Hypothalamus (tissue), 51 donors: ENCODE data around the gene LTO1.
"Not testable (repeated sequence)": the region's sequence is repeated elsewhere in the genome, so short reads cannot be mapped to it uniquely, and the experiment has no call there.

Experiments used
- DNase-seq, 51 donors: peaks; one replicate each; lab custom pipeline; 2025; lab: John Stamatoyannopoulos, UW

Gene LTO1

DNA sequence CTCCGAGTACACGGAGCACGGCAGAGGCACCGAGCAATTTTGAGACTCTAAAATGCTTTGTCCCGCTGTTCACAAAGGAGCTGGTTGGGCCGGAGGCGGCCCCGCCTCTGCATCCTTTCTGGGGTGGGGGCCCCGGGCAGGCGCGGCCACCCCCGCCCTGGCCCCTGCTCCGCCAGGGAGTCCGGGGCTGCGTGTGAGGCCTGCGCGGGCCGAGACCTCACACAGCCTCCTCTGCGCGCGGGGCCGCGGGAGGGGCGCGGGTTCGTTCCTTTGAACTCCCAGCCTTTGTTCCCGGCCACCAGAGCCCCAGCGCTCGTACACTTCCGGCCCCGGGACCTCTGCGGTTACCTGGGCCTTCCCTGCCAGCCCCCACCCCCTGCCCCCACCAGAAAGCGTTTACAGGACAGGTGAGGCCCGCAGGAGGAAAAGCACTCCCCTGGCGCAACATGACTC, 27.1 kb upstream of the LTO1 start:
- DNase-seq = no peak

DNA sequence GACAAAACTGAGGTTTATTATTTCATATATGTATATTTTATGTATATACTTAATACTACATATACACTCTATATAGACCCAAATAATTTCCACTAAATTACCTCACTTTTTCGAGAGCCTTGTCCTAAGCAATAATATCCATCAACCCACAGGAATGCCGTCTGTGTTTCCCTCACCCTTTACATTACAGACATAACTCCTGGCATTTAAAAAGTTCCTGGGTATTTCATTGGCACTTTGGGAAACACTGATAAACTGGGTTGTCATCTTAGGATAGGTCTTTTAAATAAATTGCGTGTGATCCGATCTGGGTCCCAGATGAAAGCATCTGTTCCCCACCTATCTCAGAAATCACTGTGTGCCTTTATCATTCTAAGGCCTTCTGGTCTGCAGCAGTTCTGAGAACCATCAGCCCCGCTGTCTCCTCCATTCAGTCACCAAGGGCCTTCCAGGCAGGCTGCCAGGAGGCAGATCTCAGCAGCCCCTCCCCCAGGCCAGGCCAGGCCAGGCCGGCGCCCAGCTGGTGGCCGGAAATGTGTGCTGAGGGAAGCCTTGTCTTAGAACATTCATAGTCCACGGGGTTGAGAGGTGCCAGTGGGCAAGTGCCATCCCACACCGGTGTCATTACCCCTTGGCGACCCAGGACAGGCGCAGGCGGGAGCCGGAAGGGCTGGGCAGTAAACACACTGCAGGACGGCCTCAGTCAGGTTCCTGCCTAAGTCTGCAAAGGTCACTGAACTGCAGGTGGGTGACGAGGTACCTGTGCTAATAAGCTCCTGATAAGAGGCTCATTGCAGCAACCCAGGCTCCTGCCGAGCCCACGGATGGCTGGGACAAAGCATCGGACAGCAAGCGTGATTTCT, 25.4 kb upstream of the LTO1 start:
- peak in 44 of 51 donors; percentile 3 to 71 (median 38) for DNase-seq

DNA sequence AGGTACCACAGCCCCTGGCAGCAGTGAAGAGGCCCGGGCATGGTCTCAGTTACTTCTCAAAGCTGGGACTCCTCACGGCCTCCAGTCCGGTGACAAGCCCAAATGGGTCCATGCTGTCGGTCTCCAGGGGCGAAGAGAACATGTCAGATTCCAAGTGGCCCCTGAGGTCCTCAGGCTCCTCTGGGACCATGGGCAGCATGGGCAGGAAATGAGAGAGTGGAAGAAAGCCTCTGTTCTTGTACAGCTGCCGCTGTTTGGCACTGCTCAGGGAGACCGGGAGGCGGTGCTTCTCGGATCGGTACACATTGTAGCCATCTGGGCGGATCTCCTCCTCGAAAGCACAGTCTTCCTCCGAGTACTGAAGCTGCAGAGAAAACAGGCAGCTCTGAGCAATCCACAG, 24.1 kb upstream of the LTO1 start:
- no peak for DNase-seq

DNA sequence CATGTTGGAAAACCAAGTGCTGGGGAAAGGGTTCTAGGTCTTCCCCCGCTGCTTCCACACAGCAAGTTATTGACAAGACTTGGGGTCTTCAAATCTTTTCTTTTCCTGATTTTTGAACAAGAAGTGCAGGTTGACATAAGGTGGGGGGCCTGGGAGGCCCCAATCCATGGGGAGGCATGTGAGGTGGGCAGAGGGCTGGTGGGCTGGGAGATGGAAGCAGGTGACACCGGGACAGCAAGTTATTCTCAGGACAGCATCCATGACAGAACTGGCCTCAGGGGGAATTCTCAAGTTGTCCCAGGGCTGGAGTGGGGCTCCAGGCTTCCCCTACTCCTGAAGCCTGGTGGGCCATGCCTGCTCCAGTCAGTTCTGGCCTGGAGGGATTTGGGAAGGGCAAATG, 23.2 kb upstream of the LTO1 start:
- no peak for DNase-seq

DNA sequence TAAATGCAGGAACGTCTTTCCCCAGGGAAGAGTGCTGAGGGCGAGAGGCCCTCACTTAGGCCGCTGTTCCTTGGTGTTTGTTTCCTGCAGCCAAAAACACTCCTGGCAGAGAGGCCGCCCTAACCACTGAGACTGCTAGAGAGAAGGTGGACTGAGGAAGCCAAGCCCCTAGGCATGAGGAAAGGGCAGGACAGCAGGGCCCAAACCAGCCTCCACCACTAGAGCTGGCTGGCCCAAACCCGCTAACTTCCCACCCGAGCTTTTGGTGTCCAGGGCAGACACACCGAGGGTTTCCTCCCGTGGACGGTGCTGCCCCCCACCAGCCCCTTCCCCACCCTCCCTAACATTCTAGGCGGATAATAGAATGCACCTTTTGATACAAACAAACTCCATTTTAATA, 22.7 kb upstream of the LTO1 start:
- DNase-seq = no peak

DNA sequence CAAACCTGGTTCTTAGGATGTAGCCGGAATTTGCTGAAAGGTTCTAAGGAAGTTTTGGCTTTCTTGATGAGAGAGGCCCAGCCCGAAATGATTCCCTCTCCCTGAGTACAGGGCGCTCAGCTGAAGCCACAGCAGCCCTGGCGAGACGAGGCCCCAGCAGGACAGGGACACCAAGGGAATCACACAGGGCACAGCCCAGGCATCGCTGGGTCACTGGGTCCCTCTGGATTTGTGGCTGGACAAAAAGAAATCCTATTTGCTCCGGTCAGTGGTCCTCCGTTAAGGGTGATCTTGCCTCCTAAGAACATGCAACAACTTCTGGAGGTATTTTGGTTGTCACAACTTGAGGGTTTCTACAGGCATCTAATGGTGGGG, 22.3 kb upstream of the LTO1 start:
- DNase-seq = no peak

DNA sequence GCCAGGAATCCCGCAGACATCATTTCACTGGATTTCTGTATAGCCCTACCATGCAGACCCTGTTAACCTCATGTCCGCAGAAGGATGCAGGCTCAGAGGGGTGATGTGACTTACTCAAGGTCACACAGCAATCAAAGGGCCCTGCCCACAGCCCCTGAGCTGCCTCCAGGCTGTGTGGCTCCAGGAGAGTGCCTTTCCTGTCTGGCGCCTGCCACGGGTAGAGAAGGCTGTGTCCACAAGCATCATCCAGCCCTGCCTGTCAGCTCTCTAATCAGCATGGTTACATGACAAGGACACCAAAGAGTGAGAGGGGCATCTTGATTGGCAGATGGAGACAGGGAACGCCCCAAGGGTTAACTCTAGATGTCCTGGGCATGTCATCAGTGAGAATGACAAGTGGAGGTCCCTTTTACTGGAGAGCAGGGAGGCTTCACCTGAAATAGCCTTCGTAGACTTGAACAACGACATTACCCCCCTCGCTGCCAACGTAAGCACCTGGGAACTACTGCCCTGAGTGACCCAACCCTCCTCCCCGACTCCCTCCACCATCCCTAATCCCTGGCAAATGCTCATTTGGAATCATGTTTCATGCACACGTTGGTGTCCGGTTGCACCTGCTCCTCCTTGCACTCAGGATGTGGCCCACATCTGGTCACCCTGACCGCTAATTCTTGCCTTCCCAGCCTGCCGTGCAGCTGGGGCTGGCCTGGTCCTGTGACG, 21.8 kb upstream of the LTO1 start:
- DNase-seq = no peak

DNA sequence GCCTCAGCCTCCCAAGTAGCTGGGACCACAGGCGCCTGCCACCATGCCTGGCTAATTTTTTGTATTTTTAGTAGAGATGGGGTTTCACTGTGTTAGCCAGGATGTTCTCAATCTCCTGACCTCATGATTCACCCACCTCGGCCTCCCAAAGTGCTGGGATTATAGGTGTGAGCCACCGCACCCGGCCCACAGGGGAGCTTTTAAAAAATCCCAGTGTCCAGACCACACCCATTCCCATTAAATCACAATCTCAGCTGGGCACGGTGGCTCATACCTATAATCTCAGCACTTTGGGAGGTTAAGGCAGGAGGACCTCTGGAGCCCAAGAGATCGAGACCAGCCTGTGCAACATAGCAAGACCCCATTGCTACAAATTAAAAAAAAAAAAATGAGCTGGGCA, 20.8 kb upstream of the LTO1 start:
- DNase-seq = not testable (repeated sequence)

DNA sequence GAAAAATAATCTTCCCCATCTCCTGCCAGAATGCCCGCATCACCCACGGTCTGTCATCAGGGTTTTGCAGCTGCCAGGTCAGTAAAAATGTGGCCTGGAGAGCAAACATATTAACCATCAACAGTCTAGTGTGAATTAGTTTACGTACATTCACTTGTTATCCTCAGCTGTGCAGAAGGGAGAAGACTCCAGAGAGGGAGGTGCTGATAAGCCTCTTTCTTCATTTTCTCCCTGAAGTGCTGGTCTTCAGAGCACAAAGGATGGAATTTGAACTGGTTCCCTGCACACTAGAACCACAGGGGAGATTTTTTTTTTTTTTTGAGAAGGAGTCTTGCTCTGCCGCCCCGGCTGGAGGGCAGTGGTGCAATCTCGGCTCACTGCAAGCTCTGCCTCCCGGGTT, 20.4 kb upstream of the LTO1 start:
- no peak for DNase-seq

DNA sequence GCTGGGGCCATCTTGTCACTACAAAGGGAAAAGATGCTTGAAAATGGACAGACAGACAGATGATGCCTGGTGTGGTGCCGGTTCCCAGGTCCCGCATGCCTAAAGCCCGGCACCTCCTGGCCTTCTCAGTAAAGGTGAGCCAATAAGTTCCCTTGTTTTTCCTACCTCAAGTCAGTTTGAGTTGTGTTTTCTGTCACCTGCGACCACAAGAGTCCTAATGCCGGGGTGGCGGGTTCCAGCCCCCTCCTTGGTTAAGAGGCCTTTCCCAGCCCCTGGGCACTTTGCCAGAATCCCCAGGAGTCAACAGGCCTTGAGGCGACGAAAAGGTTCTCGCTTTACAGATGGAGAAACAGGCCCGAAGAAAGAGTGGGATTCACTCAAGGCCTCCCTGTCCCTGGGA, 19.6 kb upstream of the LTO1 start:
- no peak for DNase-seq

DNA sequence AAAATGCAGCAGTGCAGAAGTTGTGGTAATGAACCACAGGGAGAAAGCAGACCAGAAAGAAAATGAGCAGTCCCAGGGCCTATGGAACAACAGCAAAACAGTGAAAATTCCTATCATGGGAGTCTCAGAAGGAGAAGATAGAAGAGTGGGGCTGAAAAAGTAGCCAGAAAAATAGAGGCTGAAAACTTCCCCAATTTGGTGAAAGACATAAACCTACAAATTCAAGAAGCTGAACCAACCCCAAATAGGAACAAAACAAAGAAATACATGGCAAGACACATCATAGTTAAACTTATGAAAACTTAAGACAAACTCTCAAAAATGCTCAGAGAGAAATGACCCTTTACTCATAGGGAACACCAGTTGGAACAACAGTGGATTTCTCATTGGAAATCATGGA, 17.3 kb upstream of the LTO1 start:
- no peak for DNase-seq

DNA sequence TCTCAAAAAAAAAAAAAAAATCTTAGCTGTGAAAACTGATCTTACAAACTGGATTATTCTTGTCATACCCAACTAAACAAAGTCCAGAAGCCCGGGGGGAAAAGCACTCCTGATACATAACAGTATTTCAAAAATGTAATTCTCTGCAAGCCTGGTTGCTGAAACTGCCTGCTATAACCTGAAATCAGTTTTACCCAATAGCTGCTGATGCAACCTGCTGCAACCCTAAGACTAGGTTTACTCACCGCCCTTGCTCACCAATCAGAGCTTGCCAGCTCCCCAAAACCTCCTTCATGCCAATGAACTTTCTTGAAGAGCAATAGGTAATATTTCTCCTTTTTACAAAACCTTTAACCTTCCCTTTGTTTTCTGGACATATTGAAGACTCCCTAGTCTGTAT, 16.3 kb upstream of the LTO1 start:
- DNase-seq = no peak

DNA sequence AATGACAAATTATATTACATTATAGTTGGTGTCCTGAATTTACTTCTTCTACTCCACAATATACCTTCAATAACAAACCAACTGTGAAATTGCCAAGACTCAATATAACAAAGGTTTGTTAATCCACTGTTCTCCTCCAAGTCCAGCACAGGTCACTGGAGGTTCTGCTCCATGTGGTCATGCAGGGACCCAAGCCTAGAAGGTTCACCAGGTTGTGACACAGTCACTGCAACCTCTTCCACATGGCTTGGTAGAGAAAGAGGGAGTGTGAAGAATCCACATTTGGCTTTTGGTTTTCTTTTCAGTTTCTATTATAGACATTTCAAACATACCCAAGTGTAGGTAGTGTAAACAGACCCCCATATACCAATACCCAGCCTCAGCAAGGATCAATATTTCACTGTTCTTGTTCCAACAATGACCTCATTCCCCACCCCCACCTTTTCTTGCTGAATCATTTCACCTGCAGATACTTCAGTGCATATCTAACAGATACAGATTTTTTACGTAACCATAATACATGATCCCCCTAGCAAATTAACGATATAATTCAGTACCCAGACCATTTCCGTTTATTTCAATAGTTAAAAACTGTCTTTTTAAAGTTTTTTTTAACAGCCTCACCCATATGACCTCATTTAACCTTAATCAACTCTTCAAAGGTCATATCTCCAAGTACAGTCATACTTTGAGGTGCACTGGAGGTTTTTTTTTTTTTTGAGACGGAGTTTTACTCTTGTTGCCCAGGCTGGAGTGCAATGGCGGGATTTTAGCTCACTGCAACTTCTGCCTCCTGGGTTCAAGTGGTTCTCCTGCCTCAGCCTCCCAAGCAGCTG, 14.5 kb upstream of the LTO1 start:
- DNase-seq = no peak

DNA sequence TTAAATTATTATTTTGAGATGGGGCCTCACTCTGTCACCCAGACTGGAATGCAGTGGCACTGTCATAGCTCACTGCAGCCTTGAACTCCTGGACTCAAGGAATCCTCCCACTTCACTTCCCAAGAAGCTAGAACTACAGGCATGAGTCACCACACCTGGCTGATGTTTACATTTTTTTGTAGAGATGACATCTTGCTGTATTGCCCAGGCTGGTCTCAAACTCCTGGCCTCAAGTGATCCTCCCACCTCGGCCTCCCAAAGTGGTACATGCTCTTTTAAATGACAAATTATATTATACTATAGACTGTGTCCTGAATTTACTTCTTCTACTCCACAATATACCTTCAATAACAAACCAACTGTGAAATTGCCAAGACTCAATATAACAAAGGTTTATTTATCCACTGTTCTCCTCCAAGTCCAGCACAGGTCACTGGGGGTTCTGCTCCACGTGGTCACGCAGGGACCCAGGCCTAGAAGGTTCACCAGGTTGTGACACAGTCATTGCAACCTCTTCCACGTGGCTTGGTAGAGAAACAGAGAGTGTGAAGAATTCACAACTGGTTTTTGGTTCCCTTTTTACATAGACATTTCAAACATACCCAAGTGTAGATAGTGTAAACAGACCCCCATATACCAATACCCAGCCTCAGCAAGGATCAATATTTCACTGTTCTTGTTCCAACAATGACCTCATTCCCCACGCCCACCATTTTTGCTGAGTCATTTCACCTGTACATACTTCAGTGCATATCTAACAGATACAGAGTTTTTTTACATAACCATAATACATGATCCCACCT, 13.0 kb upstream of the LTO1 start:
- DNase-seq = not testable (repeated sequence)

DNA sequence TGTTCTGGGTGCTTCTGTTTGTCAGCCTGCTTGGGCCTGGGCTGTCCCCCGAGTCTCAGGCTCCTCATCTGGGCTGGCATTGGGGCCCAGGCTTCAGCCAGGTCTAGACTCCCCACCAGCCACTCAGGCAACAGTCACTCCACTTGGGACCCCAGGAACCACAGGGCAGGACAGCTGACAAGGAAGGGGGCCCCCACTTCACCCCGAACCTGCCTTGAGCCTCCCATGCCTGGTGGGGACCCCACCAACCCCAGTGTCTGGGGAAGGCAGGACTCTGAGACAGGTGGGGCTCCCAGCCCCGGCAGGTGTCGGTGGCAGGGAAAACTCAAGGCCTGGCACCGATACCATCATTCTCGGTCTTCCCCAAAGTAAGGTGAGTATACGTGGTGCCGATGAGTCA, 11.7 kb upstream of the LTO1 start:
- DNase-seq = no peak

DNA sequence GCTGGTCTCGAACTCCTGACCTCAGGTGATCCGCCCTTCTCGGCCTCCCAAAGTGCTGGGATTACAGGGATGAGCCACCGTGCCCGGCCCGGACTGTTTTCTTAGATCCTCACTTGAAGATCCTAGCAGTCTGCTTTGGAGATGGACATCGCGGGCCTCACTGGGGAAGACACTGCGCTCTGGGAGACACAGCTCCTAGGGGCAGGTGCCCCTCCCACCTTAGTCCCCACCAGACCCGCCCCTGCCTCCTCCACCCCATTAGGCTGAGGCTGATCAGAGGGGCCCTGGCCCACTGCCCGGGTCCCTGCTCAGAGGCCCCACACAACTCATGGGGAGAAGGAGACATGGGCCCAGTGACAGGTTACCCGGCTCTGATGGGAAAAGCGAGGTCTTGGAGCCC, 11.3 kb upstream of the LTO1 start:
- DNase-seq = no peak

DNA sequence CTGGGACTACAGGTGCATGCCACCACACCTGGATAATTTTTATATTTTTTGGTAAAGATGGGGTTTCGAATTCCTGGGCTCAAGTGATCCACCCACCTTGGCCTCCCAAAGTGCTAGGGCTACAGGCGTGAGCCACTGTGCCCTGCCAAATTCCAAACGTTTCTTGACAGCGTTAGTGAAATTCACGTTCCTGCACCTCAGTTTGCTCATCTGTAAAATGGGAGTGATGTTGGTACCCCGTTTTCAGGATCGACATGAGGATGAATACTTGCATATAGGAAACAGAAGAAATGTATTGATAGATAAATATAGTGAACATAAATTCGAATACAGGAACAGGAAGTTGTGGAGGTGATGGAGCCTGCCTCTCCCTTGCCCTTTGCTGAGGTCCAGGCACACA, 10.2 kb upstream of the LTO1 start:
- no peak for DNase-seq

DNA sequence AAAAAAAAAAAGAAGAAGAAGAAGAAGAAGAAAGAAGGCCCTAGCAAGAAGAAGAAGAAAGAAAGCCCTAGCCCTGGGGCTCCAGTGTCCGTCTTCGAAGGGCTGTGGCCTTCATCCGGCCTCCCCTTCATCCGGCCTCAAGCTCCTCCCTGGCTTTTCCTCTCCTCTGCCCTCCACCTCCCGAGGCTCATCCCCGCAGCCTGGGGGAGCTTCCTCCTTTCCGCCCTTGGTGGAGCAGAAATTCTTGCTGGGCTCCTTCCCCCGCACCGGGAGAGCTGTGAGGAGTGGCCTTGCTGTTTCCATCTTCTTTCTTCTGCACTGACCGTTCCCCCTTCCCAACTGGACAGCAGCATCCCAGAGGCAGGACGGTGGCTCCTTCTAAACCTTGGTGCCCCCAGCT, 9.5 kb upstream of the LTO1 start:
- DNase-seq = no peak

DNA sequence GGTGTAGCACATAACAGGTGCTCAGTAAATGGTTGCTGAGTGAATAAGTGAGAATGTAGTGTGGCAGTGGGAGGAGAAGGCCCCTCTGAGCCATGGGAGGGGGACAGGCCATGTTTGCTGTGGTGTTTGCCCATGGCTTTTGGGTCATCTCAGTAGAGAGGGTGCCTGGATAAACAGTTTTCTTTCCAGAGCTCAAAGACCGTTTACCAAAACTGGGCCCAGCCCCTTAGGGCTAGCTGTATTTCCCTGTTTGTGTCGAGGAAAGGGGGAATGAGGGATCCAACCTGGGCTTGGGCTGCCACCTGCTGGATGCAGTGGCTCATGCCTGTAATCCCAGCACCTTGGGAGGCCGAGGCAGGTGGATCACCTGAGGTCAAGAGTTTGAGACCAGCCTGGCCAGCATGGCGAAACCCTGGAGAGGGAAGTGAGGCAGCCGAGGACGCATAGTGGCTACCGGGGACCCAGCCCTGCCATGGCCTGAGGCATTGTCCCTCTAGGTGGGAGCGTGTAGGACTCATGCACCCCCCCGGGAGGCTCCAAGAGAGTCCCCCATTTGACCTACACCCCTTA, 8.7 kb upstream of the LTO1 start:
- DNase-seq = no peak

DNA sequence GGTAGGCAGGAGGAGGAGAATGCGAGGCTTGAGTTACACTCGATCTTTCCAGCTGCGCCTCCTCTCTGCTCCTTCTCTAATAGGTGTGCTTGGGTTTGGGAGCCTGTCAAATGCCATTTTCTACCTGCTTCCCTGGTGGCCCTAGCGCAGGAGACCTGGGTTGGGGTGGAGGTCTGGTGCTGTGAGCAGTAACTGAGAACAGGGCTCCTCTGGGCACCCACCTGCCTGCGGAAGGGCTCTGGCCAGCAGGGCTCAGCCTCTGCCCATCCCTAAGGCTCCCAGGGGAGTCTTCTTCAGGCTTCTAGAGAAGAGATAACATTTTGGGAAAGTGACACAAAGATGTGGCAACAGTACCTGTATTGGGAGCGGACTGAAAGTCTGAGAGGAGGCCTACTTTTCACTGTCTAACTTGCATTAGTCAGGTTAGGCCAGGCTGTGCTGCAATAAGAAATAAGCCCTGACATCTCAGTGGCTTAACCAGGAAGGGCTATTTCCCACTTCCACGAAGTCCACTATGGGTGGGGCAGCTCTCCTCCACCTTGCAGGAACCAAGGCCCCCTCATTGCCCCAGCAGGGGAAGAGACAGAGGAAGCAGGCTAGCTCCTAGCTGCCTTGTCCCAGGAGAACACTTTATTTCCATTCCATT, 7.7 kb upstream of the LTO1 start:
- no peak for DNase-seq
